Measurements from ENCODE around the gene CELA1.
A peak's percentile ranks its signal among the peaks of the same experiment; 100 is the strongest.
"Not testable (repeated sequence)": the region's sequence is repeated elsewhere in the genome, so short reads cannot be mapped to it uniquely, and the experiment has no call there.

The CELA1 gene

GRCh38 chr12:51345681-51346080, 798 bp downstream of the CELA1 start:
- TF ChIP-seq CTCF (IDR thresholded peaks at IDR 0.05; ENCODE audit: low read depth, low read length, missing control alignments), result no peak
- H3K4me3 ChIP-seq (ENCODE audit: low read depth, low read length), result no peak overlapping the region
- no peak for DNase-seq (ENCODE audit: low read depth)

- no peak for TF ChIP-seq CTCF (IDR thresholded peaks at IDR 0.05; ENCODE audit: low read depth, low read length, missing control alignments)
- no peak overlapping the region for H3K4me3 ChIP-seq (ENCODE audit: low read depth, low read length)
- DNase-seq (ENCODE audit: low read depth), result no peak
These were observed 3.3 kb downstream of the CELA1 start for GRCh38 chr12:51343201-51343600.

GRCh38 chr12:51342416-51342815, 4.1 kb downstream of the CELA1 start:
- no peak for DNase-seq (ENCODE audit: low read depth)
- H3K4me3 ChIP-seq (ENCODE audit: low read depth, low read length), result no peak overlapping the region
- no peak for TF ChIP-seq CTCF (IDR thresholded peaks at IDR 0.05; ENCODE audit: low read depth, low read length, missing control alignments)

GRCh38 chr12:51341251-51342007, 5.0 kb downstream of the CELA1 start:
- DNase-seq (ENCODE audit: low read depth), result peak; percentile 60
- TF ChIP-seq CTCF (IDR thresholded peaks at IDR 0.05; ENCODE audit: low read depth, low read length, missing control alignments), result peak; percentile 100
- H3K4me3 ChIP-seq (ENCODE audit: low read depth, low read length), result no peak overlapping the region

GRCh38 chr12:51339750-51340149, 6.7 kb downstream of the CELA1 start:
- no peak for DNase-seq (ENCODE audit: low read depth)
- no peak for TF ChIP-seq CTCF (IDR thresholded peaks at IDR 0.05; ENCODE audit: low read depth, low read length, missing control alignments)
- H3K4me3 ChIP-seq (ENCODE audit: low read depth, low read length), result no peak overlapping the region

GRCh38 chr12:51337336-51337735, 9.1 kb downstream of the CELA1 start:
- not testable (repeated sequence) for DNase-seq (ENCODE audit: low read depth); H3K4me3 ChIP-seq (ENCODE audit: low read depth, low read length)

GRCh38 chr12:51335931-51336330, 10.5 kb downstream of the CELA1 start:
- H3K4me3 ChIP-seq (ENCODE audit: low read depth, low read length), result no peak overlapping the region
- TF ChIP-seq CTCF (IDR thresholded peaks at IDR 0.05; ENCODE audit: low read depth, low read length, missing control alignments), result no peak
- no peak for DNase-seq (ENCODE audit: low read depth)
